Measurements from ENCODE around the gene CFAP221.

GRCh38 chr2:119544075-119544938 lies at the start of gene CFAP221:
- TF ChIP-seq EHMT2 (IDR thresholded peaks at IDR 0.05; ENCODE audit: low read depth) (no peak), USF2 (IDR thresholded peaks at IDR 0.05) (no peak), CTCF (IDR thresholded peaks at IDR 0.05) (no peak), HDAC2 (IDR thresholded peaks at IDR 0.05) (no peak), RAD21 (conservative IDR thresholded peaks at IDR 0.05 in 1 of 2, IDR thresholded peaks at IDR 0.05 in 1 of 2) (no peak), PHF8 (IDR thresholded peaks at IDR 0.05; ENCODE audit: borderline replicate concordance, low read depth) (peak; percentile 21; the same call in 1 of the 2 replicates), EHF (CRISPR knock-in tag; IDR thresholded peaks at IDR 0.05) (no peak), SMC3 (IDR thresholded peaks at IDR 0.05) (no peak), JUNB (IDR thresholded peaks at IDR 0.05) (no peak)

Data from A549 (cell line).